GM18868 (cell line): ENCODE results near the gene PIM1.
A peak's percentile ranks its signal among the peaks of the same experiment; 100 is the strongest.
"Not testable (repeated sequence)": the region's sequence is repeated elsewhere in the genome, so short reads cannot be mapped to it uniquely, and the experiment has no call there.

Source experiments
- ATAC-seq: cut with Tn5 transposase; IDR thresholded peaks from one replicate; pipeline ENCODE4 v1.9.1; 2021; ENCODE audit warnings: mild to moderate bottlenecking, moderate library complexity; ENCODE audit not compliant: unreplicated experiment

PIM1 gene

DNA sequence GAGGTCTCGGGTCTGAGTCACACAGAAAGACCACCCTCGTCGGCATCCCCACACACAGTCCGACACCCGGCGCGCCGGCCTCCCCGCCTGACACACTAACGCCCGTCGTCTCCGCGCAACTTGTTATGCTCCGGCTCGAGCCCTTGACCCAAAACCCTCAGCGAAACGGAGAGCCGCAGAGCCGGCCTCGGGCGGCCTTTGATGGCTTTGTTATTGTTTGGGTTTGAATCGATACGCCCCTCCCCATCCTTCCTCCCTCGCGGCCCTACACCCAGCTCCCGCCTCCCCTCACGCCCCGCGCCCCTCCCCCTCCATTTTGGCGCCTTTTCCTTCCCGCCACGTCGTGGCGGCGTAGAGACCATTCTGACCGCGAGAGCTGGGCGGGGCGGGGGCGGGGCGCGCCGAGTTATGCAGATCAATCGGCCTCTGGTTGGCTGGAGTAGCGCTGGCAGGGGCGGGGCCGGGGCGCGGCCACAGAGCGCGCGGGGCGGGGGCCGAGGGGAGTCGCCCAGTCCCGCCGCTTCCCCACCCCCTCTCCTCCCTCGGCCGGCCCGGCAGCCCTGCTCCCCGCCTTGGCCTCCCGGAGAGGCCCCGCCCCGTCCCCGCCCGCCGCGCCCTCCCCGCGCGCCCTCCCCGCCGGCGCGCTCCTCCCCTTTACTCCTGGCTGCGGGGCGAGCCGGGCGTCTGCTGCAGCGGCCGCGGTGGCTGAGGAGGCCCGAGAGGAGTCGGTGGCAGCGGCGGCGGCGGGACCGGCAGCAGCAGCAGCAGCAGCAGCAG is at the start of gene PIM1:
Gene PIM1 (plus strand): TSS at position 657 of the 777 bp plus-strand sequence. CDS start 424 bp downstream, outside the sequence.
- ATAC-seq, result peak; percentile 65

DNA sequence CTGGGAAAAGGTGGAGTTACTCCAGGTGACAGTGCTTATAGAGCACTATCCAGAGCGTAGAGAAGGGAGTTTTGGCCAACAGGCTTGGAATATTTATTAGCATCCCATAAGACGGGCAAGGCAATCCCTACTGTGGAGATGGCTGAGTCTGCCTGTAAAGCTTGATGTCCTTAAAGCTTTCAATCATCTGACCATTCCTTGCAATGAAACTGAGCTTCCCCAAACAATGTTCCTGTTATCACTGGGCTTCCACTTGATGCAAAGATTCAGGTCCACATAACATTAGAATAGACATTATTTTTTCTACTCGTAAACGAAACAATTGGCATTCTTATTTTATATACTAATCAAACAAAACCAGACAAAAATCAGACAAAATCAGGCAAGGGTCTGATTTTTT is 48.4 kb upstream of the PIM1 start:
- no peak for ATAC-seq

DNA sequence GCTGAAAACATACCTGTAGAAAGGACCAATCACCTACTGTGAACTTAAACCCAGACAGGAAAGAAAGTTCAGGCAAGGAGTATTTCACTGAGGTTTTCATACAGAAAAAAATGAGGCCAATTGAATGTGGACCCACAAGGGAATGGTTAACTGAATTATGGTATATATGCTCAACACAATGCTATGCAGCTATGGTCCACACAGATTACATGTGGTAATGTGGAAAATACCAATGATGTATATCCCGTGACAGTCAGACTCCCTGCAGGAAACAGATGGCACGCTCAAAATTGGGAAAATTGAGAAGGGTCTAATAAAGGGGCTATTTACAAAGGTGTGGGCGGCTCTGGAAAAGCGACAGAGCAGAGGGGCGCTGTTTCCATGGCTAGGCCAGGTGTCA is 47.1 kb upstream of the PIM1 start:
- ATAC-seq, result no peak

DNA sequence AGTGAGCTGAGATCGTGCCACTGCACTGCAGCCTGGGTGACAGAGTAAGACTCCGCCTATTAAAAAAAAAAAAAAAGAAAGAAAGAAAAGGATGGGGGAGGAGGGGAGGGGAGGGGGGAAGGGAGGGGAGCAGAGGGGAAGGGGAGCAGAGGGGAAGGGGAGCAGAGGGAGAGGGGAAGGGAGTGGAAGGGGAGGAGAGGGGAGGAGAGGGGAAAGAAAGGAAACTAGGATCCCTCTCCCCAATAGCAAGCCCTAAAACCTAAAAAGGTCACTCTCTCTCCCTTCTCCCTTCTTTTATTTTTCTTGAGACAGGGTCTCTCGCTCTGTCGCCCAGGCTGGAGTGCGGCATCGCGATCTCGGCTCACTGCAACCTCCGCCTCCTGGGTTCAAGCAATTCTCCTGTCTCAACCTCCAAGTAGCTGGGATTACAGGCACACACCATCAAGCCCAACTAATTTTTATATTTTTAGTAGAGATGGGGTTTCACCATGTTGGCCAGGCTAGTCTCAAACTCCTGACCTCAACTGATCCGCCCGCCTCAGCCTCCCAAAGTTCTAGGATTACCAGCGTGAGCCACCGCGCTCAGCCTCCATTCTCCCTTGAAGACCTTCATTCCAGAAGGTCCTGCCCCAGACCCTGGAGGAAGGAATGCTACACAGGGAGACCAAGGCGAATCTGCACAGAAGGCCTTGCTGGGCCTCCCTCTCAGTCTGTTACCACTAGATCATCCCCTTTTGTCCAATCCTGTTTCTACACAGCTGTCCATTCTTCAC is 45.8 kb upstream of the PIM1 start:
- ATAC-seq, result no peak

DNA sequence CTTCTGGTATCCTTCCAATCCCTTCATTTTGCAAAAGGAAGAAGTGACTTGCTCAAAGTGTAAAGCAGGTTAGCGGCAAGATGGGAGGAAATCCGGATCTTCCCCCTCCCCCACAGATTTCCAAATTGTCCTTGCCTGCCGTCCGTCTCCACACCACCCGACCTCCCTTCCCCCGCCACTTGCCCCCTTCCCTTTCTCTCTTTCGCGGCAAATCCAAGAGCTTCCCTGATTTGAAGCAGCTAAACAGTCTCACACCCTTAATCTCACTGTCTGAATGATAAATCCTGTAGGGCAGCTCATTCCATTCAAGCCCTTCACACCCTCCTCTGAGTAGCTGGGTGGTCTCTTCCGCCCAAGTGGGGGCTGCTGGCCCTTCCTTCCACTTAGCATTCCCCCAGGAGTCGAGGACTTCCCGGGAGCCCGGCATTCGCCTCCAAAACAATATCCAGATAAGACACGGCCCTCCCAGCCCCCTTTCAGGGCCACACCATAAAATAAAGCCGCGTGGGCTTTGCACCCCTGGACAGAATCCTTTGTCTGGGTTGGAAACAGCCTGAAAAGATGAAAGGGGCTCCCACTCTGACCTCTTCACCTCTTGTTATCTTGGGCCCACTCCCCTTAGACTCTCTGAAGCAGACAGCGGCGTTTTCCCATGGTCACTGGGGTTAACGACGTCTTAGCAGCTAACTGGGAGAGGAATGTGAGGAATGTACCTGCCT is 44.0 kb upstream of the PIM1 start:
- ATAC-seq, result no peak

DNA sequence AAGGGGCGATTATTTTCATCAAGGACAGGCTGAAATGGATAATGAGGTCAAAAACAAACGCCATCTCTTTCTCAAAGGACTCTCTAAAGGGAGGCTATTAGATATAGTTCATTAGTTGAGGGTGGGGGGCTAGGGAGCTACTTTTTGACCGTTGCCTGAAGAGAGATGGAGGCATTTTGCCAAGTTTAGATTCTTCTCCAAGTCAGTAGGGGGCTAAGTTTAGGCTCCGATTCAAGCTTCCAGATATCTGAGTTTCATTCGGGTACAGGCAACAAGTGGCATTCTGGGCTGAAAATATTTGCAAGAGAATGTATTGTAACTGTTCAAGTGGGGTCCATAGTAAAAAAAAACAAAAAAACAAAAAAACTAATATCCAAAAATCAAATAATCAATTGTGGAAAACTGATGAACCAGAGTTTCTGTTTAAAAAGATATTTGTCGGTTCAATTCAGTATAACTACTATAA is 43.4 kb upstream of the PIM1 start:
- no peak for ATAC-seq

DNA sequence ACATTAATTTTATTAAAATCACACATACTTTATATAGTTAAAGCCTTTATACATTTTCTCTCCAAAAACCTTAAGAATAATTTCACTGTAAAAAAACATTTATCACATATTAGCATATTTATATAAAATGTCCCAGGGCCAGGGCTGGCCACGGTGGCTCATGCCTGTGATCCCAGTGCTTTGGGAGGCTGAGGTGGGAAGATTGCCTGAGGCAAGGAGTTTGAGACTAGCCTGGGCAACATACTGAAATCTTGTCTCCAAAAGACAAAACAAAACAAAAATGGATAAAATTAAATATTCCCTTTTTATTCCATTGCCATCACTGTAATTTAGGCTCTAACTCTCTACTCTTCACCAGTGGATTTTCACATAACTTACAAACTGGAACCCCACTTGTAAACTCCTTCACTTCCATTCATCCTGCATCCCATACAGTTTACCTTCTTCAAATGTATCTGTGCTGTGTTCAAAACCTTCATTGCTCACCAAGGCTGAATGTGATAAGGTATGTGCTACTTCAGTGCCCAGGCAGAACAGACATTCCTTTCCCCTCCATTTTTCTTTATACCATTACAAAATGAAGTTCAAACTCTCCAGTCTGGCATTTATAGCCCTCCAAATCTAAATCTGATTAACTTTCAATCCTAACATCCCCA is 42.9 kb upstream of the PIM1 start:
- no peak for ATAC-seq

DNA sequence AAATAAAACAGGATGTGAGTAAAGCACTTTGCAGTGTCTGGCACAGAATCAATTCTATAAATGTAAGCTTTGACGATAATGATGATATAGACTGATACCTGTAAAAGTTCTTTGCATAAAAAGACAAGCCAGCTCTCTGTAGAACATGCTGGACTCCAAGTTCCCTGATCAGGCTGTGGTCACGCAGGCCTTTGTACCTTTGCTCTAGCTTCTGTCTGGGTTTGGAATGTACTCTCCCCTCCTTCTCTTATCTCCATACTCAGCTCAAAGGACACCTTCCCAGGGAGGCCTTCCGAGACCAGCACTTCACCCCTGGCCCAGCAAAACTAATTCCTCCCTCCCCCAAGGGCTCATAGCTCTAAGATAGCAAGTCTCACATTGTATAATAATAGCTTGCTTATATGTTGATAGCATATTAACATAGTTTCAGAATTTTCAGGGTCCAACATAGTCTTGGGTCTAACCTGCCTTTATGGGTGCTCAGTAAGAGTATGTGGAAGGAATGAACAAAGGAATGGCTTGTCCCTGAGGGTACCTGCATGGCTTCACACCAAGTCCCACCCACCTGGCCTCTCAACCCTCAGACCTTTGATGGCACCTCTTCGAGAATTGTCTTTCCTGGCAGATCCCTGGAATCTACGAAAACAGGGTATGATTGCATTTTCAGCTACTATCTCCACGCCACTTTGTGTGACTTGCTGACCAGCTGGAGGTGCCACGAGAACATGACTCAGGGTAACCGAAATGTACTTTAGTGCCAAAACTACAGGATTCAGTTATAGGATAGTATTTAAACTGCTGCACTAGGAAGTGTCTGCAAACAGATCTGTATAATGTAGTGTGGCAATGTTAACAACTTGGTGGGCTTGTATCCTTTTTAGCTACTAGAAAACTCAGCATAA is 41.7 kb upstream of the PIM1 start:
- ATAC-seq, result no peak

DNA sequence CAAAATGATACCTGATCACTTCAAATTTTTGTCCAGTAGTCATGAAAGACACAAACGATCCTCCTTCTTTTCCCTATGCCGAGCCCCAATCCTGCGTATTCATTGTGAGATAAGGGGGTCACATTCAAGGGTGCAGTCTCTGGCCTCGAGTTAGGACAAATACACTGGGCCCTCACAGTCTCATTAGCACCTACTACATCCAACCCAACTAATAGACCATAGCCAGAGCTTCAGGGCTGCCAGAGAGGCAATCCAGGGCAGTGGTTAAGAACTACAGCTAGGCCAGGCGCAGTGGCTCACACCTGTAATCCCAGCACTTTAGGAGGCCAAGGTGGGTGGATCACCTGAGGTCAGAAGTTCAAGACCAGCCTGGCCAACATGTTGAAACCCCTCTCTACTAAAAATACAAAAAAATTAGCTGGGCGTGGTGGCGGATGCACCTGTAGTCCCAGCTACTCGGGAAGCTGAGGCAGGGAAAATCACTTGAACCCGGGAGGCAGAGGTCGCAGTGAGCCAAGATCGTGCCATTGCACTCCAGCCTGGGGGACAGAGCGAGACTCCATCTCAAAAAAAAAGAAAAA is 41.0 kb upstream of the PIM1 start:
- not testable (repeated sequence) for ATAC-seq

DNA sequence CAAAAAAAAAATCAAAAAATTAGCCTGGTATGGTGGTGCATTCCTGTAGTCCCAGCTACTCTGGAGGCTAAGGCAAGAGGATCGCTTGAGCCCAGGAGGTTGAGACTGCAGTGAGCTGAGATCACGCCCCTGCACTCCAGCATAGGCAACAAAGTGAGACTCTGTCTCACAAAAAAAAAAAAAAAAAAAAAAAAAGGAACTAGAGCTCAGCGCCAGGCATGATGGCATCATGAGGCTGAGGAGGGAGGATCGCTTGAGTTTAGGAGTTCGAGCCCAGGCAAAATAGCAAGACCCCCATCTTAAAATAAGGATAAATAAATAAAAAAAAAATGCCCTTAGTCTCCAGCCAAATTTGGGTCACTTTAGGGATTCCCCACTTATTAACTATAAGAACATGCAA is 40.4 kb upstream of the PIM1 start:
- ATAC-seq, result no peak

DNA sequence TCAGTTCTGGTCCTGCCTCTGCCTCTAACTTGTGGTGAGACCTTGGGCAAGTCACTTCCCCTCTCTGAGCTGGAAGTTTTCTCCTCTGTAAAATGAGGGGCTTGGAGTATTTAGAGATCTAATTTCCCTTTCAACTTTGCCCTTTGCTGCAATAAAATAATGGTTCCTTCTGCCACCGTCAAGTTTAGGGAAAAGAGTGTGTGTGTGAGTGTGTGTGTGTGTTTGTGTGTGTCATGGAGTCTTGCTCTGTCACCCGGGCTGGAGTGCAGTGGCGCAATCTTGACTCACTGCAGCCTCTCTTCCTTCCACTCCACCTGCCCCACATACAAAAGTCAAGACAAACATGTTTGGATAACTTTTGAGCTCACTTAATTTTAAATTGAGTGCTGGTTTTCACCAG is 39.2 kb upstream of the PIM1 start:
- no peak for ATAC-seq

DNA sequence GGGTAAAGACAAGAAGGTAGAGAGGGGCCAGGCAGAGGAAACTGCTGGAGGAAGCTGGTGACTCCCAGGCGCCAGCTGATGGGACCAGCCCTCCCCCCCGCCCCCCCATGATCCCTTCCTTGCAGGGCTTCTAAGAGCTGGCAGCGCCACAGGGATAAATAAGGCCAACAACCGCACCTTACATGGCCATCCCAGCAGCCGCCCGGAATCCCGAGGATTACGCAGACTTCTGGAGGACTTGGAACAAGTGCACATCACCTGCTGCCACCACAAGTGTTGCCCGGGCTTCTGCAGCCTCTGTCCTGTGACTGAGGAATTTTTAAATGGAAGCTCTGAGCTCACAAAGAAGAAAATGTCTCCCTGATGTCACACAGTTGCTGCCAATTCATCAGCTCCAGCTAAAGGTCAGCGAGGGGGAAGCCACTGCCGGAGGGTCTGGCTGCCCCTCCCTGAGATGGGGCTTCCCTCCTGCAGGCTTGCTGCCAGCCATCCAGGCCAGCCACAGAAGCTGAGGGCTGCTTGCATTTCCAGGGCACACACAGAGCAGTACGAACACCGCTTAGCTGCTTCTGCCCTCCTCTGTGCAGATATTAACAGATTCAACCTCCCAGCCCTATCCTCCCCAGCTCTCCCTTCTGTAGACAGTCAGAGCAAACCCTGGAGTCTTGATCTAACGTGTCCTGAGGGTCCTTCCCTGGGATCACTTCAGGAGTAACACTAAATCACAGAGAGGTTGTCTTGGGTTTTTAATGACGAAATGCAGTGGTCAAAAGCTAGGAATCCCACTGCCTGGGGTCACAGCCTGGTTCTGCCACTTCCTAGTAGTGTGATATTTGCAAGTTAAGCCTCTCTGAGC is 38.6 kb upstream of the PIM1 start:
- ATAC-seq, result no peak

DNA sequence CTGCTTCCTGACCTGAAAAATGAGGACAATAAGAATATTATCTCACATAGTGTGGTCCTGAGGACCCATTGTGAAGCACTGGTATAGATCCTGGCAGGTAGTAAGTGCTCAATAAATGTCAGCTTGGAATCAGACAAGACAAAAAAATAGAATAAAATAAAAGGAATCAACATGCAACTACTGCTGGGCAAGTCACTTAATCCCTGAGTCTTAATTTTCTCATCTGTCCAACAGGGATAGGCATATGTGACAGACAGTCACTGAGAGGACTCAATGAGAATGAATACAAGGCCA is 38.0 kb upstream of the PIM1 start:
- no peak for ATAC-seq

DNA sequence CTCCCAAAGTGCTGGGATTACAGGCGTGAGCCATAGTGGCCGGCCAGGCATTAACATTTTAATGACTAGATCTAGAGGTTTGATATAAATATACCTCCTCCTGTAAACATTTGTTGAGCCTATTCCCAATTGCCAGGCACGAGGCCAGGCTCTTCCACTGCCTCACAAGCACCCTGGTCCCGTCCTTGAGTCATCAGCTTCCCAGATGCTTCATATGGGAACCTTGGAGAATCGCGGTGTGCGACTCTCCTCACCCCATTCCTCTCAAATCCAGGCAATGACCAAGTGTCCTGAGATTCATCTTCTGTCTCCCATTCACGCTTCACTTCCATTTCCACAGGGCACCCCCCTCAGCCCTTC is 35.9 kb upstream of the PIM1 start:
- no peak for ATAC-seq

DNA sequence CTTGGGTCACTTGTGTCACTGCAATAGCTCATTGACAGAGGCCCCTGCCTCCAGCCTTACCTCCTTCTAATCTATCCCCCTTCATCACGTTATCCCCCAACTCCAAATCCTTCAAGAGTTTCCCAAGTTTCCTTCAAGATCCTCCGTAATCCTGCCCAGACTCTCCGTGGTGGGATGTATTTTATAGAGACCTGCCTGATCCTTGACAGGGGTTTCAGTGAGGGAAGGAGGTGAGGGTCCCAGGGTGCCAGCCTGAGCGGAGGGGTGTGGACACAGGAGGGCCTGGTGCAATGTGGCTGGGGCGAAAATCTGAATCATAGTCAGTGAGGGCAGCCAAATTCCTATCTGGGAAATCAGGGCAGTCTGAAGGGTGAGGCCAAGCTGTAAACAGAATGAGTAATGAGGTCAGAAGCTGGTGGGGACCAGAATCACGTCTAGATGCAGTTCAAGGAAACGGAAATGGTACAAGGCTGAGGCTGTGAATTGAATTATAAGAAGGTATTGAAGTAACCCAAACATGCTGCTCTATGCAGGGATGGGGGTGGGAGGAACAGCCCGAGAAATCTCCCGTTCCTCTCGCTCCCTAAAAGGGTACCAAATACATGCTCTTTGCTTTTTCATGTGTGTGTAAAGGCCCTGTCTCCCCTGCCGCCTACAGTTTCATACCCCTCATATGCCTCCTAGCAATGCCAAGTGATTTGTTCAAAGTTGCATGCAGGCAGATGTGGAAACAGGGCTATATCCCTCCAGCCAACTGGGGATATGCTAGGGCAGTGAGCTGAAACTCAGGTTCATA is 35.4 kb upstream of the PIM1 start:
- ATAC-seq, result no peak

DNA sequence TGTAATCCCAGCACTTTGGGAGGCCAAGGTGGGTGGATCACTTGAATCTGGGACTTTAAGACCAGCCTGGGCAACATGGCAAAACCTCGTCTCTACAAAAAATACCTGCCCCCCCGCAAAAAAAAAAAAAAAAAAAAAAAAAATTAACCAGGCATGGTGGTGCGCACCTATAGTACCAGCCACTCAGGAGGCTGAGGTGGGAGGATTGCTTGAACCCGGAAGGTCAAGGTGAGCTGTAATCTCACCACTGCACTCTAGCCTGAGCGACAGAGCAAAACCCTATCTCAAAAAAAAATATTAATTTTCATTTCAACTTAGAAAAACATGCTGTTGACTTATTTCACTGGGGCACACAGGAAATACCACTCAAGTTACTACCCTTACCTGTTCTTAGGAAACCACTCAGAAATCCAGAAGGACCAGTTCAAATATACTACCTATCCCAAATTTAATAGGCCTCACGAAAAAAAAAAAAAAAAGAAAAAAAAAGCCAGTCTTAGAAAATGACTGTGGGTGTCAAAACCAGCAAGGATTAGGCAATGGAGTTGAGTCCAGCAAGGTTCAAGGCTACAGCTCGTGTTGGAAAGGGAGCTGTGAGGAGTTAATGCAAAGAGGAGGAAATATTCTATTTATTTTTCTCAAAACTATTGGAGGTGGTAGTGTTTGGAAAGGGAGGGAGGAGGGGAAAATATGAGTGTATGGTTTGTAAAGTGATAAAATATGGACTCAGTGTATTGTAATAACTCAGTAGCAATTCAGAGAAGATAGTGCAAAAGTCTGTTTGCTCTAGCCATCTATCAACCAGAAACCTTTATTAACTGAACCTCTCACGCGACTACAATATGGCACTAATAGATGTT is 33.9 kb upstream of the PIM1 start:
- ATAC-seq, result no peak

DNA sequence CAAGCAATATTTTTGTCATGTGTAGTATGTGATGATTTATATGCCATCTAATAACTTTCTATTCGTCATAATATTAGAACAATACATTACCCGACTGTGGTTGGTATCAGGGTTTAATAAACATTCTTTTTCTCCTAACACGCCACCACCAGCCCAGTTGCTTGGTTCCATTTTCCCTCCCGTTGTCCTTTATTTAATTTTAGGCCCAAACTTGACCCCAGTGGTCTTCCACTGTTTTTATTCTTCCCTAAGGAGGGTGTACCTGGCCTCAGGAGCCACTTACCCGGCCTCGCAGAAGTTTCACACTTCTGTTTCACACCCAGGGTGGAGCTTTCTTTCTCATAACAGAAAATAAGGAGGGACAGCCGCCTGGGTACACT is 33.1 kb upstream of the PIM1 start:
- ATAC-seq, result no peak
